Neutrophil (primary cell): ENCODE data around the gene MDGA2.
"Not testable (repeated sequence)": the region's sequence is repeated elsewhere in the genome, so short reads cannot be mapped to it uniquely, and the experiment has no call there.

Source experiments
- H3K27ac ChIP-seq: fragments of 200-600 bp; sonication (generic); 2 replicates; pipeline ENCODE4 v1.5.1; 2016; ENCODE audit warnings: mild to moderate bottlenecking, moderate library complexity
- H3K27me3 ChIP-seq: fragments of 200-600 bp; sonication (generic); 2 replicates; pipeline ENCODE4 v1.6.0; 2016; ENCODE audit warnings: mild to moderate bottlenecking
- H3K36me3 ChIP-seq: fragments of 200-600 bp; sonication (generic); 2 replicates; pipeline ENCODE4 v1.5.1; 2017
- H3K4me1 ChIP-seq, 2 experiments: fragments of 200-600 bp in 1 of 2; sonication (generic) in 1 of 2; 1 replicate in 1 of 2; 2 replicates in 1 of 2; pipeline versions ENCODE4 v1.5.1 to v1.6.1; 2013 to 2016; ENCODE audit warnings: low read depth in 1 of 2, low read length in 1 of 2, mild to moderate bottlenecking in 1 of 2, moderate library complexity in 1 of 2; ENCODE audit not compliant: control insufficient read depth in 1 of 2, insufficient read depth in 1 of 2
- H3K4me3 ChIP-seq, 2 experiments: fragments of 200-600 bp in 1 of 2; sonication (generic) in 1 of 2; 1 replicate in 1 of 2; 2 replicates in 1 of 2; pipeline ENCODE4 v1.5.1; 2013 to 2016; ENCODE audit warnings: low read depth in 1 of 2, low read length in 1 of 2, mild to moderate bottlenecking in 1 of 2, moderate library complexity in 1 of 2
- H3K9me3 ChIP-seq: fragments of 200-600 bp; sonication (generic); 2 replicates; pipeline ENCODE4 v1.5.1; 2016
- TF ChIP-seq, protein P1 (sequence below): fragments of 200-600 bp; sonication (generic); IDR thresholded peaks from 2 replicates; pipeline ENCODE4 v1.5.1; 2016; ENCODE audit warnings: antibody characterized with exemption

MDGA2 gene

DNA sequence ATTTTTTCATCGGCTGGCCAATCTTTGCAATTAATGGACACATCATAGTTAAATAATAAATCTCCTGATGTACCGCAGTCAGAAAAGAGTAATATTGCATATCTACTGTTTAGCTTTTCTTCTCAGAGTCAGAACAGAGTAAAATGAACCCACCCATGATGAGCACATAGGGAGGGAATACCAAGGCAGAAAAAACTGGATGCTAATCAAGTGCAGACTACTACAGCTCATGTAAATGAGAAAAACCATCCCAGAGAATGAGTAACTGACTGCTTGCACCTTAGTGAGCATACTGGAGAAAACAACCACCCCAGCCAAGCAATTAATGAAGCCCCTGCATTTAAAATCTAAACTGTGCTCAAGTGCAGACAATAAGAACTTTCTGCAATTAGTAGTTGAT is 483.7 kb downstream of the MDGA2 start:
- H3K36me3 ChIP-seq, result no peaks in the 10 kb centered on the region
- H3K27ac ChIP-seq, result no peak overlapping the region
- no peak overlapping the region for H3K4me3 ChIP-seq
- TF ChIP-seq, protein P1, sequence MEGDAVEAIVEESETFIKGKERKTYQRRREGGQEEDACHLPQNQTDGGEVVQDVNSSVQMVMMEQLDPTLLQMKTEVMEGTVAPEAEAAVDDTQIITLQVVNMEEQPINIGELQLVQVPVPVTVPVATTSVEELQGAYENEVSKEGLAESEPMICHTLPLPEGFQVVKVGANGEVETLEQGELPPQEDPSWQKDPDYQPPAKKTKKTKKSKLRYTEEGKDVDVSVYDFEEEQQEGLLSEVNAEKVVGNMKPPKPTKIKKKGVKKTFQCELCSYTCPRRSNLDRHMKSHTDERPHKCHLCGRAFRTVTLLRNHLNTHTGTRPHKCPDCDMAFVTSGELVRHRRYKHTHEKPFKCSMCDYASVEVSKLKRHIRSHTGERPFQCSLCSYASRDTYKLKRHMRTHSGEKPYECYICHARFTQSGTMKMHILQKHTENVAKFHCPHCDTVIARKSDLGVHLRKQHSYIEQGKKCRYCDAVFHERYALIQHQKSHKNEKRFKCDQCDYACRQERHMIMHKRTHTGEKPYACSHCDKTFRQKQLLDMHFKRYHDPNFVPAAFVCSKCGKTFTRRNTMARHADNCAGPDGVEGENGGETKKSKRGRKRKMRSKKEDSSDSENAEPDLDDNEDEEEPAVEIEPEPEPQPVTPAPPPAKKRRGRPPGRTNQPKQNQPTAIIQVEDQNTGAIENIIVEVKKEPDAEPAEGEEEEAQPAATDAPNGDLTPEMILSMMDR, result no peak
- no peaks in the 10 kb centered on the region for H3K9me3 ChIP-seq
- H3K4me1 ChIP-seq, result no peaks in the 10 kb centered on the region
- no peaks in the 10 kb centered on the region for H3K27me3 ChIP-seq

- Histone ChIP-seq H3K4me1 (no peaks in the 10 kb centered on the region), H3K27me3 (no peaks in the 10 kb centered on the region), H3K36me3 (no peaks in the 10 kb centered on the region), H3K27ac (no peak overlapping the region), H3K9me3 (no peaks in the 10 kb centered on the region), H3K4me3 (no peak overlapping the region)
- TF ChIP-seq, protein P1, result no peak
These were observed 485.4 kb downstream of the MDGA2 start for GRCh38 chr14:47189911-47190484.

DNA sequence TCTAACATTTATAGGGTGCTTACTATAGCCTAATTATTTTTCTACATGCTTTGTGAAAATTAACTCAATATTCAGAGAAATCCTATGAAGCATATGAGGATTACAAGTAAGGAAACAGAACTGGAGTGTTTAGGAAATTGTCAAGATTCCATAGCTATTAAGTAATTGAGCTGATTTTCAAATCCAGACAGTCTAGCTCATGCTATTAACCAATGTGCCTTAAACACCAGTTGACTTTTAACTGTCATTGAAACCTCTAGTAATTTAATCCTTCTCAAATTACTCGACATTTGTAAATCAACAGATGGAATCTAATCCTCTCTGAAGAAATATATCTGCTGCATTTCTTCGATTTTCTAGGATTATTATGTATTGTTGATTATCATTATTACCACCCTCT is 488.9 kb downstream of the MDGA2 start:
- Histone ChIP-seq H3K4me1 (no peaks in the 10 kb centered on the region), H3K27me3 (no peaks in the 10 kb centered on the region), H3K9me3 (no peaks in the 10 kb centered on the region), H3K27ac (no peak overlapping the region), H3K4me3 (no peak overlapping the region), H3K36me3 (no peaks in the 10 kb centered on the region)
- TF ChIP-seq, protein P1, result no peak

DNA sequence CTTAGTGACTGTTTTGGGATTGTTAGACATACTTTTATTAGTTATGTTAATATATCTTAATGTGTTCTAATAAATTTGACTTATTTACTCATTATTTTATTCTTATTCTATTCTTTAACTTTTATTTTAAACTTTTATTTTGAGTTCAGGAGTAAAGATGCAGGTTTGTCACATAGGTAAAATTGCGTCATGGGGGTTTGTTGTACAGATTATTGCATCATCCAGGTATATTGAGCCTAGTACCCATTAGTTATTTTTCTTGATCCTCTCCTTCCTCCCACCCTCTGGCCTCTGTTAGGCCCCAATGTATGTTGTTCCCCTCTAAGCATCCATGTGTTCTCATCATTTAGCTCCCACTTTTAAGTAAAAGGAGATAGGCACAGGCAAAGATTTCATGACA is 495.5 kb downstream of the MDGA2 start:
- H3K36me3 ChIP-seq, result no peaks in the 10 kb centered on the region
- H3K27me3 ChIP-seq, result no peaks in the 10 kb centered on the region
- H3K9me3 ChIP-seq, result no peaks in the 10 kb centered on the region
- TF ChIP-seq, protein P1, result no peak
- H3K27ac ChIP-seq, result no peak overlapping the region
- H3K4me1 ChIP-seq, result no peaks in the 10 kb centered on the region
- no peak overlapping the region for H3K4me3 ChIP-seq

GRCh38 chr14:47171896-47172295 is 503.5 kb downstream of the MDGA2 start:
- not testable (repeated sequence) for H3K27ac ChIP-seq, H3K9me3 ChIP-seq, H3K4me3 ChIP-seq, H3K36me3 ChIP-seq, H3K27me3 ChIP-seq, H3K4me1 ChIP-seq

DNA sequence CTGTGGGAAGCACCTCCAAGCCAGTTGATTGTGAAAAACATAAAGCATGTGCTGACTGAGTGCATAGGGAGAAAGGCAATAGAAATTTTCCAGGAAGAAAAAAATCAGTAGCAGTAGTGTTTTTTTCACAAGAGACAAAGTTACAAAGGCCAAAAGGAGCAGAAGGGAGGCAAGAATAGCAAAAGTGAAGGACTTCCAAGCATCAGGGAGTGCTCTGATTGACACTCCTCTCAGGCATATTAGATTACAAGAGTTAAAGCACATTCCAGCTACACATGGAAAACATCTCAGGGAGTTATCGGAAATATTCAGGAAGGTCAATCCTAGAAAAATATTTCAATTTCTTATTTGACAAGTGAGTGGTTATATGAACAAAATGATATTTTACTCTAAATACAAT is 508.0 kb downstream of the MDGA2 start:
- TF ChIP-seq, protein P1, result no peak
- Histone ChIP-seq H3K4me3 (no peak overlapping the region), H3K4me1 (no peaks in the 10 kb centered on the region), H3K36me3 (no peaks in the 10 kb centered on the region), H3K9me3 (peaks cover 5% of the 10 kb centered on the region), H3K27me3 (no peaks in the 10 kb centered on the region), H3K27ac (no peak overlapping the region)
